ENCODE measurements around the gene SERPINF2. TPM values are rescaled to one million over a fixed set of nuclear protein-coding genes. Genes with fewer than 3 reads are reported as not detected.
A peak's percentile ranks its signal among the peaks of the same experiment; 100 is the strongest.
"Not testable (repeated sequence)": the region's sequence is repeated elsewhere in the genome, so short reads cannot be mapped to it uniquely, and the experiment has no call there.

Gene SERPINF2
- total RNA-seq, result under 1 TPM in 1 of 2 donors, not detected in 1; 0.24 TPM

- Mint-ChIP-seq H3K27me3 (no peaks in the 10 kb centered on the region), H3K4me3 (no peak within 1 kb of the TSS), H3K36me3 (no peaks in the 10 kb centered on the region), H3K4me1 (ENCODE audit: low read depth in 2 of 2) (no peaks in the 10 kb centered on the region), H3K27ac (no peak within 1 kb of the TSS), H3K9me3 (no peaks in the 10 kb centered on the region)
- DNase-seq (ENCODE audit: low spot score) (no peak), ATAC-seq (no peak)
Measured at GRCh38 chr17:1742371-1743087, at the start of gene SERPINF2. Gene SERPINF2, plus strand, starts transcription at chr17:1742871. Its CDS starts 2,125 bp downstream, at chr17:1744996.

GRCh38 chr17:1693339-1693738 is 49.3 kb upstream of the SERPINF2 start:
- Mint-ChIP-seq H3K9me3 (no peaks in the 10 kb centered on the region), H3K36me3 (no peaks in the 10 kb centered on the region), H3K4me1 (ENCODE audit: low read depth in 2 of 2) (no peaks in the 10 kb centered on the region), H3K27me3 (peaks cover 3 to 7% of the 10 kb centered on the region in 2 donors), H3K27ac (no peak overlapping the region), H3K4me3 (no peak overlapping the region)
- ATAC-seq (no peak), DNase-seq (ENCODE audit: low spot score) (no peak)

GRCh38 chr17:1695365-1695764 is 47.3 kb upstream of the SERPINF2 start:
- Mint-ChIP-seq H3K27ac (no peak overlapping the region), H3K9me3 (no peaks in the 10 kb centered on the region), H3K36me3 (no peaks in the 10 kb centered on the region), H3K27me3 (peaks cover 3 to 7% of the 10 kb centered on the region in 2 donors), H3K4me3 (no peak overlapping the region), H3K4me1 (ENCODE audit: low read depth in 2 of 2) (no peaks in the 10 kb centered on the region)
- ATAC-seq, result no peak
- no peak for DNase-seq (ENCODE audit: low spot score)

- DNase-seq (ENCODE audit: low spot score), result no peak
- Mint-ChIP-seq H3K9me3 (no peaks in the 10 kb centered on the region), H3K36me3 (no peaks in the 10 kb centered on the region), H3K27ac (no peak overlapping the region), H3K4me3 (no peak overlapping the region), H3K27me3 (peaks cover 3 to 7% of the 10 kb centered on the region in 2 donors), H3K4me1 (ENCODE audit: low read depth in 2 of 2) (no peaks in the 10 kb centered on the region)
- no peak for ATAC-seq
Measured at GRCh38 chr17:1697681-1698080, 45.0 kb upstream of the SERPINF2 start.

GRCh38 chr17:1699891-1700290 is 42.8 kb upstream of the SERPINF2 start:
- not testable (repeated sequence) for H3K4me3 Mint-ChIP-seq; H3K27ac Mint-ChIP-seq; H3K4me1 Mint-ChIP-seq (ENCODE audit: low read depth in 2 of 2); ATAC-seq; H3K27me3 Mint-ChIP-seq; DNase-seq (ENCODE audit: low spot score); H3K36me3 Mint-ChIP-seq; H3K9me3 Mint-ChIP-seq

- H3K4me3 Mint-ChIP-seq, result no peak overlapping the region
- H3K4me1 Mint-ChIP-seq (ENCODE audit: low read depth in 2 of 2), result no peaks in the 10 kb centered on the region
- H3K27me3 Mint-ChIP-seq, result peaks cover 0 to 11% of the 10 kb centered on the region in 2 donors
- no peak overlapping the region for H3K27ac Mint-ChIP-seq
- H3K36me3 Mint-ChIP-seq, result no peaks in the 10 kb centered on the region
- no peaks in the 10 kb centered on the region for H3K9me3 Mint-ChIP-seq
- no peak for ATAC-seq
- DNase-seq (ENCODE audit: low spot score), result no peak
Measured at GRCh38 chr17:1703063-1703462, 39.6 kb upstream of the SERPINF2 start.

GRCh38 chr17:1705004-1705403 is 37.7 kb upstream of the SERPINF2 start:
- peak; percentile 18 for DNase-seq (ENCODE audit: low spot score)
- ATAC-seq, result no peak
- H3K4me3 Mint-ChIP-seq, result no peak overlapping the region
- no peaks in the 10 kb centered on the region for H3K4me1 Mint-ChIP-seq (ENCODE audit: low read depth in 2 of 2)
- H3K9me3 Mint-ChIP-seq, result no peaks in the 10 kb centered on the region
- no peak overlapping the region for H3K27ac Mint-ChIP-seq
- peaks cover 0 to 11% of the 10 kb centered on the region in 2 donors for H3K27me3 Mint-ChIP-seq
- H3K36me3 Mint-ChIP-seq, result no peaks in the 10 kb centered on the region

- peaks cover 9% of the 10 kb centered on the region for H3K36me3 Mint-ChIP-seq
- peaks cover 3 to 7% of the 10 kb centered on the region in 2 donors for H3K4me1 Mint-ChIP-seq (ENCODE audit: low read depth in 2 of 2)
- DNase-seq (ENCODE audit: low spot score), result no peak
- no peak for ATAC-seq
- H3K4me3 Mint-ChIP-seq, result no peak overlapping the region
- peaks cover 0 to 11% of the 10 kb centered on the region in 2 donors for H3K27me3 Mint-ChIP-seq
- no peaks in the 10 kb centered on the region for H3K9me3 Mint-ChIP-seq
- no peak overlapping the region for H3K27ac Mint-ChIP-seq
Measured at GRCh38 chr17:1707107-1707506, 35.6 kb upstream of the SERPINF2 start.

- H3K27ac Mint-ChIP-seq; H3K4me1 Mint-ChIP-seq (ENCODE audit: low read depth in 2 of 2); ATAC-seq; H3K4me3 Mint-ChIP-seq; H3K9me3 Mint-ChIP-seq: not testable (repeated sequence)
- DNase-seq (ENCODE audit: low spot score), result peak; percentile 29
- Mint-ChIP-seq H3K27me3 (peaks cover 0 to 11% of the 10 kb centered on the region in 2 donors), H3K36me3 (peaks cover 11% of the 10 kb centered on the region)
Measured at GRCh38 chr17:1708791-1709346, 33.8 kb upstream of the SERPINF2 start.

- no peak overlapping the region for H3K27ac Mint-ChIP-seq
- peaks cover 0 to 11% of the 10 kb centered on the region in 2 donors for H3K27me3 Mint-ChIP-seq
- H3K36me3 Mint-ChIP-seq, result peaks cover 11% of the 10 kb centered on the region
- ATAC-seq, result peak in 1 of 2 donors; percentile 16
- peak; percentile 29 for DNase-seq (ENCODE audit: low spot score)
- no peaks in the 10 kb centered on the region for H3K9me3 Mint-ChIP-seq
- H3K4me3 Mint-ChIP-seq, result no peak overlapping the region
- H3K4me1 Mint-ChIP-seq (ENCODE audit: low read depth in 2 of 2), result peaks cover 10 to 12% of the 10 kb centered on the region in 2 donors
Measured at GRCh38 chr17:1709403-1709951, 33.2 kb upstream of the SERPINF2 start.

- H3K27me3 Mint-ChIP-seq, result peaks cover 0 to 8% of the 10 kb centered on the region in 2 donors
- DNase-seq (ENCODE audit: low spot score), result peak; percentile 59
- ATAC-seq, result peak in 1 of 2 donors; percentile 37
- peak within 1 kb of the TSS; percentile 16 for H3K4me3 Mint-ChIP-seq
- H3K36me3 Mint-ChIP-seq, result peaks cover 11% of the 10 kb centered on the region
- H3K4me1 Mint-ChIP-seq (ENCODE audit: low read depth in 2 of 2), result peaks cover 10 to 15% of the 10 kb centered on the region in 2 donors
- H3K9me3 Mint-ChIP-seq, result no peaks in the 10 kb centered on the region
- no peak within 1 kb of the TSS for H3K27ac Mint-ChIP-seq
Measured at GRCh38 chr17:1709971-1710806, 32.5 kb upstream of the SERPINF2 start, which contains the start of gene TLCD2. Gene TLCD2, minus strand, starts transcription at chr17:1710377. Its CDS starts 135 bp downstream, at chr17:1710242.

- peaks cover 0 to 3% of the 10 kb centered on the region in 2 donors for H3K27me3 Mint-ChIP-seq
- H3K27ac Mint-ChIP-seq, result no peak overlapping the region
- ATAC-seq (no peak), DNase-seq (ENCODE audit: low spot score) (peak; percentile 26)
- no peaks in the 10 kb centered on the region for H3K9me3 Mint-ChIP-seq
- peak overlapping the region; percentile 16 for H3K4me3 Mint-ChIP-seq
- peaks cover 11% of the 10 kb centered on the region for H3K36me3 Mint-ChIP-seq
- H3K4me1 Mint-ChIP-seq (ENCODE audit: low read depth in 2 of 2), result peaks cover 10 to 15% of the 10 kb centered on the region in 2 donors
Measured at GRCh38 chr17:1710807-1711553, 31.7 kb upstream of the SERPINF2 start.

GRCh38 chr17:1711804-1712203 is 30.9 kb upstream of the SERPINF2 start:
- Mint-ChIP-seq H3K4me3 (peak overlapping the region; percentile 16), H3K36me3 (peaks cover 11% of the 10 kb centered on the region), H3K9me3 (no peaks in the 10 kb centered on the region), H3K4me1 (ENCODE audit: low read depth in 2 of 2) (peaks cover 15 to 16% of the 10 kb centered on the region in 2 donors), H3K27ac (no peak overlapping the region), H3K27me3 (peaks cover 0 to 3% of the 10 kb centered on the region in 2 donors)
- no peak for DNase-seq (ENCODE audit: low spot score)
- ATAC-seq, result no peak

All from natural killer cell treated with Interleukin-12 subunit alpha and Interleukin-12 subunit beta and Interleukin-15 and Interleukin-18, amount 100 ng/mL, for 72 hours (primary cell).